B cell (primary cell): ENCODE results near the gene FXYD3. TPM values are rescaled to one million over a fixed set of nuclear protein-coding genes. Genes with fewer than 3 reads are reported as not detected.

Experiments used
- ATAC-seq: fragments of 200-7000 bp; cut with Tn5 transposase; one replicate; pipeline ENCODE4 v1.10.0; 2021; ENCODE audit warnings: low read depth, mild to moderate bottlenecking, moderate number of reproducible peaks, moderate library complexity
- CTCF ChIA-PET: fragments of 350-600 bp; sonication (Branson Sonifier 250); formaldehyde crosslinking; loops from one replicate; lab custom pipeline; 2021; ENCODE audit warnings: antibody characterized with exemption, inconsistent platforms; lab: Charles Lee
- POLR2A ChIA-PET: fragments of 350-600 bp; sonication (Branson Sonifier 250); formaldehyde crosslinking; loops from one replicate; lab custom pipeline; 2021; ENCODE audit warnings: antibody characterized with exemption; lab: Charles Lee
- DNase-seq: peaks from one replicate; pipeline ENCODE4 v3.0.0; 2013
- H2AFZ ChIP-seq: 2 replicates; pipeline ENCODE4 v1.6.1; 2012; ENCODE audit warnings: mild to moderate bottlenecking, low read depth, low read length; ENCODE audit not compliant: insufficient read depth, poor library complexity, severe bottlenecking
- H3K27ac ChIP-seq, 2 donors: 1 replicate in 1 of 2; 2 replicates in 1 of 2; pipeline ENCODE4 v1.5.1; 2012 to 2013; ENCODE audit warnings: low read length in 2 of 2, mild to moderate bottlenecking in 2 of 2, moderate library complexity in 1 of 2
- H3K27me3 ChIP-seq, 4 experiments: fragments of 200-600 bp in 1 of 4; sonication (generic) in 1 of 4; replicated peaks in 1 of 4; 1 replicate in 2 of 4; 2 replicates in 2 of 4; pipeline versions ENCODE4 v1.6.1 to v1.7.0; 2013 to 2016; ENCODE audit warnings: low read length in 3 of 4, mild to moderate bottlenecking in 2 of 4, mixed read lengths in 1 of 4, moderate library complexity in 1 of 4; ENCODE audit not compliant: insufficient read depth in 4 of 4, control insufficient read depth in 3 of 4; ENCODE audit errors: control extremely low read depth in 1 of 4
- H3K36me3 ChIP-seq, 2 experiments: replicated peaks in 1 of 2; 1 replicate in 1 of 2; 2 replicates in 1 of 2; pipeline versions ENCODE4 v1.6.1 to v1.7.1; 2013; ENCODE audit warnings: low read length in 1 of 2; ENCODE audit not compliant: insufficient read depth in 2 of 2, control insufficient read depth in 1 of 2; ENCODE audit errors: control extremely low read depth in 1 of 2, extremely low read depth in 1 of 2
- H3K4me1 ChIP-seq, 2 donors: fragments of 200-600 bp in 1 of 2; sonication (generic) in 1 of 2; 1 replicate in 1 of 2; 2 replicates in 1 of 2; pipeline versions ENCODE4 v1.5.1 to v1.6.1; 2013 to 2017; ENCODE audit warnings: low read length in 2 of 2; ENCODE audit not compliant: control insufficient read depth in 2 of 2, insufficient read depth in 2 of 2
- H3K4me2 ChIP-seq: replicated peaks from 2 replicates; pipeline ENCODE3; 2012; ENCODE audit warnings: mild to moderate bottlenecking, low read depth, low read length; ENCODE audit not compliant: poor library complexity, severe bottlenecking
- H3K4me3 ChIP-seq, 5 experiments: fragments of 200-600 bp in 1 of 5; sonication (generic) in 1 of 5; 1 replicate in 3 of 5; 2 replicates in 2 of 5; pipeline versions ENCODE4 v1.5.1 to v1.7.0; 2011 to 2016; ENCODE audit warnings: low read length in 4 of 5, mild to moderate bottlenecking in 4 of 5, low read depth in 2 of 5, control low read depth in 1 of 5, moderate library complexity in 1 of 5; ENCODE audit not compliant: insufficient read depth in 1 of 5; ENCODE audit errors: control extremely low read depth in 1 of 5, extremely low read depth in 1 of 5
- H3K79me2 ChIP-seq: fragments of 200-600 bp; sonication (generic); one replicate; pipeline ENCODE4 v1.6.0; 2016; ENCODE audit warnings: low read length; ENCODE audit not compliant: control insufficient read depth, insufficient read depth
- H3K9ac ChIP-seq: fragments of 200-600 bp; sonication (generic); 2 replicates; pipeline ENCODE4 v1.6.1; 2017; ENCODE audit warnings: mild to moderate bottlenecking, low read length, moderate library complexity
- H3K9me3 ChIP-seq, 3 donors: one replicate each; pipeline versions ENCODE4 v1.6.1 to v1.7.1; 2013; ENCODE audit warnings: low read length in 2 of 3; ENCODE audit not compliant: control insufficient read depth in 2 of 3, insufficient read depth in 1 of 3; ENCODE audit errors: control extremely low read depth in 1 of 3
- H4K20me1 ChIP-seq: 2 replicates; pipeline ENCODE4 v1.6.0; 2012; ENCODE audit warnings: mild to moderate bottlenecking, low read length; ENCODE audit not compliant: insufficient read depth, control insufficient read depth, poor library complexity, severe bottlenecking
- H3K27ac Mint-ChIP-seq: one replicate; pipeline ENCODE4 v1.8.0; 2021; ENCODE audit warnings: mixed read lengths
- H3K27me3 Mint-ChIP-seq: one replicate; pipeline ENCODE4 v1.8.0; 2021; ENCODE audit warnings: mixed read lengths
- H3K4me1 Mint-ChIP-seq: one replicate; pipeline ENCODE4 v1.8.0; 2021; ENCODE audit warnings: mixed read lengths
- H3K4me3 Mint-ChIP-seq: one replicate; pipeline ENCODE4 v1.8.0; 2021; ENCODE audit warnings: mixed read lengths
- H3K9me3 Mint-ChIP-seq: one replicate; pipeline ENCODE4 v1.8.0; 2022; ENCODE audit warnings: mixed read lengths; ENCODE audit not compliant: insufficient read depth
- CTCF ChIP-seq: fragments of 200-600 bp; IDR thresholded peaks from one replicate; pipeline ENCODE4 v1.8.0; 2022; ENCODE audit warnings: antibody characterized with exemption, mild to moderate bottlenecking
- EZH2 ChIP-seq: IDR thresholded peaks from 2 replicates; pipeline ENCODE4 v1.6.1; 2012; ENCODE audit warnings: borderline replicate concordance, low read depth, mild to moderate bottlenecking, moderate library complexity, low read length; ENCODE audit not compliant: insufficient read depth, poor library complexity, severe bottlenecking
- WGBS: methylation state at CpG from one replicate; pipeline ENCODE4 v1.1.5; 2013; ENCODE audit warnings: missing lambda C conversion rate; ENCODE audit not compliant: insufficient coverage; 5-methylcytosine and 5-hydroxymethylcytosine counted together
- intact Hi-C: fragments of 100-400 bp; cut with micrococcal nuclease; formaldehyde crosslinking; loops from one replicate; pipeline ENCODE4 v1.10.0; 2022
- polyA plus RNA-seq: library from polyadenylated mRNA; depleted of rRNA; stranded (reverse); fragments of >200 nt; gene quantifications from 2 replicates; pipeline ENCODE4 v1.2.3, GENCODE V29; 2012
- total RNA-seq, 2 donors: library from RNA; stranded (reverse); fragments of 120-200 nt in 1 of 2; gene quantifications; 1 replicate in 1 of 2; 2 replicates in 1 of 2; pipeline versions ENCODE4 v1.2.3 to v1.2.4, GENCODE V29; 2013 to 2022

Gene FXYD3
- total and polyA plus RNA-seq, 2 donors (not counting 1 experiment from before 2014, with no cell fraction given): not detected

GRCh38 chr19:35070471-35070870 is 45.2 kb upstream of the FXYD3 start:
- Histone ChIP-seq H3K79me2 (no peaks in the 10 kb centered on the region), H3K4me1 (peaks cover 25 to 42% of the 10 kb centered on the region in 2 donors), H3K36me3 (no peaks in the 10 kb centered on the region), H3K9me3 (peaks cover 0 to 18% (median 10%) of the 10 kb centered on the region in 3 donors), H3K4me2 (no peak overlapping the region), H3K4me3 (no peak overlapping the region), H4K20me1 (no peaks in the 10 kb centered on the region), H3K27me3 (no peaks in the 10 kb centered on the region), H3K27ac (no peak overlapping the region), H3K9ac (no peak overlapping the region), H2AFZ (no peak overlapping the region)
- H3K4me3 Mint-ChIP-seq: no peak overlapping the region
- H3K9me3 Mint-ChIP-seq: no peaks in the 10 kb centered on the region
- 97% methylated on average over 3 of the region's 3 CpGs for WGBS
- CTCF ChIA-PET: interaction anchor here (0.6 to 2.8 kb wide), 13 partner anchors 10 to 876 kb away, joined by 3 to 27 read pairs (median 5); partner anchors contain the start of gene LGI4
- intact Hi-C loops: no loop called here
- H3K4me1 Mint-ChIP-seq: peaks cover 40% of the 10 kb centered on the region
- POLR2A ChIA-PET: no interaction called here
- no peaks in the 10 kb centered on the region for H3K27me3 Mint-ChIP-seq
- no peak for TF ChIP-seq EZH2
- no peak for TF ChIP-seq CTCF
- ATAC-seq (no peak), DNase-seq (no peak)
- peak overlapping the region; percentile 20 for H3K27ac Mint-ChIP-seq

- POLR2A ChIA-PET: no interaction called here
- Histone ChIP-seq H2AFZ (no peak overlapping the region), H4K20me1 (no peaks in the 10 kb centered on the region), H3K27me3 (no peaks in the 10 kb centered on the region), H3K4me1 (peaks cover 32 to 45% of the 10 kb centered on the region in 2 donors), H3K9me3 (peaks cover 0 to 8% (median 7%) of the 10 kb centered on the region in 3 donors), H3K9ac (no peak overlapping the region), H3K27ac (no peak overlapping the region), H3K36me3 (no peaks in the 10 kb centered on the region), H3K79me2 (no peaks in the 10 kb centered on the region), H3K4me3 (no peak overlapping the region), H3K4me2 (no peak overlapping the region)
- DNase-seq (no peak), ATAC-seq (no peak)
- CTCF ChIA-PET: no interaction called here
- TF ChIP-seq CTCF (no peak), EZH2 (no peak)
- Mint-ChIP-seq H3K27me3 (peaks cover 5% of the 10 kb centered on the region), H3K4me1 (peaks cover 38% of the 10 kb centered on the region), H3K4me3 (no peak overlapping the region), H3K27ac (peak overlapping the region; percentile 41), H3K9me3 (no peaks in the 10 kb centered on the region)
- 89% methylated on average over 10 of the region's 10 CpGs for WGBS
- intact Hi-C loops: no loop called here
Observed at GRCh38 chr19:35073516-35073915, 42.1 kb upstream of the FXYD3 start.
